Activated T-cell treated with anti-CD3 and anti-CD28 coated beads, Interleukin-2, amount 50 U/mL, for 72 hours (primary cell): ENCODE data around the gene KIR3DL1. TPM values are rescaled to one million over a fixed set of nuclear protein-coding genes. Genes with fewer than 3 reads are reported as not detected.
"Not testable (repeated sequence)": the region's sequence is repeated elsewhere in the genome, so short reads cannot be mapped to it uniquely, and the experiment has no call there.

Experiments used
- ATAC-seq, 2 donors: fragments of 150-1000 bp; cut with Tn5 transposase; replicated peaks in 1 of 2; 2 replicates each; pipeline ENCODE4 v1.10.0; 2021; ENCODE audit warnings: moderate library complexity in 2 of 2, mild to moderate bottlenecking in 1 of 2
- DNase-seq, 2 donors: peaks; one replicate each; pipeline ENCODE4 v3.0.0; 2021 to 2022; ENCODE audit warnings: mixed read lengths in 1 of 2
- H3K27ac Mint-ChIP-seq: one replicate; pipeline ENCODE4 v1.8.0; 2022; ENCODE audit warnings: mild to moderate bottlenecking, moderate library complexity, mixed read lengths
- H3K27me3 Mint-ChIP-seq: one replicate; pipeline ENCODE4 v1.8.0; 2022; ENCODE audit warnings: low read depth, mixed read lengths
- H3K36me3 Mint-ChIP-seq, 2 donors: one replicate each; pipeline ENCODE4 v1.8.0; 2022; ENCODE audit warnings: mixed read lengths in 2 of 2, mild to moderate bottlenecking in 1 of 2; ENCODE audit not compliant: insufficient read depth in 2 of 2
- H3K4me1 Mint-ChIP-seq: one replicate; pipeline ENCODE4 v1.8.0; 2022; ENCODE audit warnings: low read depth, mixed read lengths
- H3K4me3 Mint-ChIP-seq, 2 donors: one replicate each; pipeline ENCODE4 v1.8.0; 2022; ENCODE audit warnings: mild to moderate bottlenecking in 2 of 2, mixed read lengths in 2 of 2, moderate library complexity in 2 of 2
- H3K9me3 Mint-ChIP-seq, 2 donors: one replicate each; pipeline ENCODE4 v1.8.0; 2022; ENCODE audit warnings: mixed read lengths in 2 of 2
- total RNA-seq, 2 donors: library from RNA; stranded (reverse); gene quantifications; one replicate each; pipeline ENCODE4 v1.2.3, GENCODE V29; 2022

Gene KIR3DL1
- total RNA-seq, 2 donors from 2014 or later, result 0.21 TPM; not detected in 1

- no peak for ATAC-seq
- no peaks in the 10 kb centered on the region for H3K9me3 Mint-ChIP-seq
- H3K36me3 Mint-ChIP-seq, result no peaks in the 10 kb centered on the region
- DNase-seq, result no peak
- peaks cover 18% of the 10 kb centered on the region for H3K27me3 Mint-ChIP-seq
- H3K4me3 Mint-ChIP-seq, result no peak overlapping the region
- H3K4me1 Mint-ChIP-seq, result peaks cover 15% of the 10 kb centered on the region
- H3K27ac Mint-ChIP-seq, result no peak overlapping the region
Observed at GRCh38 chr19:54791476-54791875, 24.8 kb upstream of the KIR3DL1 start.

DNA sequence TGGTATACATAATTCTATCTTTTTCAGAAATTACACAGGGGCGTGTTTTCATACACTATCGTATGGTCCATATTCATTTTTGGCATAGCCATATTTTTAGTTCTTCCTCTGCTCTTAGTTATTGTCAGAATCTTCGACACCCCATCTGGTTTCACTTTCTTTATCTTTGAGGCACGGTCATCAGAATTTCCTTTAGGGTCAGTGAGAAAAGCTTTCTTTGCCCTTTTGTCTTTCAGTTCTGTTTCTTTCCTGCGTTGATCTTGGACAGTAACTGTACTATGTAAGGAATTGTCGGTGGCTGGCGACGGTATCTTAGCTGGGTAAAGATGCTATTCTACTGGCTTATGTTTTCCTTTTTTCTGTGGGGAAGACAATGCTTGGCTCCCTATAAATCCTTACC is 23.5 kb upstream of the KIR3DL1 start:
- Mint-ChIP-seq H3K27me3 (peaks cover 24% of the 10 kb centered on the region), H3K36me3 (no peaks in the 10 kb centered on the region), H3K4me3 (peak overlapping the region; percentile 59 to 84), H3K9me3 (no peaks in the 10 kb centered on the region), H3K4me1 (peaks cover 15% of the 10 kb centered on the region), H3K27ac (peak overlapping the region; percentile 45)
- DNase-seq (no peak), ATAC-seq (peak in 1 of 2 donors; percentile 23)

DNA sequence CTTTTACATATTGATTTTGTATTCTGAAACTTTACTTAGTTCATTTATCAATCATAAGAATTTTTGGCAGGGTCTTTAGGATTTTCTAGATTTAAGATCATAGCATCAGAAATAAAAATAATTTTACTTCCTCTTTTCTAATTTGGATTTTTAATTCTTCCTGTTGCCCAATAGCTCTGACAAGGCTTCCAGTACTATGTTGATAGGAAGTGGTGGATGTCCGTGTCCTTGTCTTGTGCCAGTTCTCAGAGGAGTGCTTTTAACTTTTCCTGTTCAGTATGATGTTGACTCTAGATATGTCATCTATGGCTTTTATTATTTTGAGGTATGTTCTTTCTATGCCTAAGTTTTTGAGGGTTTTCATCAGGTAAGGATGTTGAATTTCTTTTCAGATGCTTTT is 20.5 kb upstream of the KIR3DL1 start:
- Mint-ChIP-seq H3K4me3 (no peak overlapping the region), H3K27ac (no peak overlapping the region), H3K36me3 (peaks cover 0 to 4% of the 10 kb centered on the region in 2 donors), H3K9me3 (no peaks in the 10 kb centered on the region), H3K4me1 (peaks cover 15% of the 10 kb centered on the region), H3K27me3 (peaks cover 33% of the 10 kb centered on the region)
- no peak for DNase-seq
- no peak for ATAC-seq

GRCh38 chr19:54803410-54803809 is 12.9 kb upstream of the KIR3DL1 start, which contains the start of gene KIR2DL4:
TSS of gene KIR2DL4 (plus strand) at chr19:54803610. CDS start at chr19:54803652, 42 bp downstream.
- Mint-ChIP-seq H3K4me3 (no peak within 1 kb of the TSS), H3K27ac (no peak within 1 kb of the TSS), H3K9me3 (peaks cover 1 to 3% of the 10 kb centered on the region in 2 donors), H3K4me1 (no peaks in the 10 kb centered on the region), H3K27me3 (peaks cover 30% of the 10 kb centered on the region), H3K36me3 (peaks cover 0 to 4% of the 10 kb centered on the region in 2 donors)
- ATAC-seq (peak in 1 of 2 donors; percentile 73), DNase-seq (peak in 1 of 2 donors; percentile 28)

- DNase-seq, result no peak
- H3K4me3 Mint-ChIP-seq, result no peak overlapping the region
- H3K36me3 Mint-ChIP-seq, result peaks cover 0 to 4% of the 10 kb centered on the region in 2 donors
- H3K27me3 Mint-ChIP-seq, result peaks cover 29% of the 10 kb centered on the region
- no peak overlapping the region for H3K27ac Mint-ChIP-seq
- peak in 1 of 2 donors; percentile 13 for ATAC-seq
- H3K4me1 Mint-ChIP-seq, result no peaks in the 10 kb centered on the region
- H3K9me3 Mint-ChIP-seq, result peaks cover 1 to 3% of the 10 kb centered on the region in 2 donors
Observed at GRCh38 chr19:54804101-54804500, 12.2 kb upstream of the KIR3DL1 start.

- ATAC-seq, result no peak
- H3K9me3 Mint-ChIP-seq, result peaks cover 1 to 3% of the 10 kb centered on the region in 2 donors
Observed at GRCh38 chr19:54804571-54804970, 11.7 kb upstream of the KIR3DL1 start.

GRCh38 chr19:54805665-54806515 is 10.4 kb upstream of the KIR3DL1 start:
- H3K9me3 Mint-ChIP-seq, result peaks cover 1 to 3% of the 10 kb centered on the region in 2 donors
- no peak overlapping the region for H3K27ac Mint-ChIP-seq
- no peaks in the 10 kb centered on the region for H3K4me1 Mint-ChIP-seq
- DNase-seq (no peak), ATAC-seq (no peak)
- H3K4me3 Mint-ChIP-seq, result no peak overlapping the region
- H3K27me3 Mint-ChIP-seq, result peaks cover 27% of the 10 kb centered on the region
- no peaks in the 10 kb centered on the region for H3K36me3 Mint-ChIP-seq

More at GRCh38 chr19:54804571-54804970, 11.7 kb upstream of the KIR3DL1 start:
- H3K27me3 Mint-ChIP-seq, result peaks cover 28% of the 10 kb centered on the region
- H3K4me3 Mint-ChIP-seq, result no peak overlapping the region
- no peak for DNase-seq
- peaks cover 0 to 1% of the 10 kb centered on the region in 2 donors for H3K36me3 Mint-ChIP-seq
- H3K4me1 Mint-ChIP-seq, result no peaks in the 10 kb centered on the region
- H3K27ac Mint-ChIP-seq, result no peak overlapping the region

DNA sequence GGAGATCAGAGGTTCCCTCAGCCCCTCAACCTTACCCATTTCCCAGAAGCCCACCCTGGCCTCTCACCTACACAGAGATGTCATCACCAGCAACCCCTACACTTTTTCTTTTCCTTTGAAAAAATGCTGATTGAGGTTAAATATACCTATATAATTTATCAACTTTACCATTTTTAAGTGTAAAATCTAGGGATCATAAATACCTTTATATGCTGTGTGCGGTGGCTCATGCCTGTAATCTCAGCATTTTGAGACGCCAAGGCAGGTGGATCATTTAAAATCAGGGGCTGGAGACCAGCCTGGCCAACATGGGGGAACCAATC is 9.8 kb upstream of the KIR3DL1 start:
- DNase-seq (no peak), ATAC-seq (no peak)
- Mint-ChIP-seq H3K27me3 (peaks cover 27% of the 10 kb centered on the region), H3K4me1 (no peaks in the 10 kb centered on the region), H3K27ac (no peak overlapping the region), H3K9me3 (peaks cover 1 to 3% of the 10 kb centered on the region in 2 donors), H3K4me3 (no peak overlapping the region), H3K36me3 (no peaks in the 10 kb centered on the region)

DNA sequence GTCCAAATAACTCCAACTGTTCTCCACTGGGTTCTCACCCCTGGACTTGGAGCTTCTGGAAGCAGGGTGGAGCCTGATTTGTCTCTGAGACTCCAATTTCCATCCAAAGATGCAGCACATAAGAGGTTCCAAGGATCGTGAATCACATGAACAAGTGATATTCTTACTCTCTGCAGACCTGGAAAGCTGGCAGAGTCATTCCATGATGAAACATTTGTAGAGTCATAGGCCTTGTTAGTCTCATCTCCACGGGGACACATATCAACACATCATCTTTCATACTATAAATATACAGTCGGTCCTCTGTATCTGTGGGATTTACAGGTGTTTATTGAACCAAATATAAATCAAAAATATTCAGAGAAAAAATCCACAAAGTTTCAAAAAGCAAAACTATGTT is 1.7 kb upstream of the KIR3DL1 start:
- not testable (repeated sequence) for H3K27ac Mint-ChIP-seq, H3K4me3 Mint-ChIP-seq, H3K27me3 Mint-ChIP-seq, ATAC-seq, DNase-seq, H3K36me3 Mint-ChIP-seq, H3K4me1 Mint-ChIP-seq, H3K9me3 Mint-ChIP-seq

DNA sequence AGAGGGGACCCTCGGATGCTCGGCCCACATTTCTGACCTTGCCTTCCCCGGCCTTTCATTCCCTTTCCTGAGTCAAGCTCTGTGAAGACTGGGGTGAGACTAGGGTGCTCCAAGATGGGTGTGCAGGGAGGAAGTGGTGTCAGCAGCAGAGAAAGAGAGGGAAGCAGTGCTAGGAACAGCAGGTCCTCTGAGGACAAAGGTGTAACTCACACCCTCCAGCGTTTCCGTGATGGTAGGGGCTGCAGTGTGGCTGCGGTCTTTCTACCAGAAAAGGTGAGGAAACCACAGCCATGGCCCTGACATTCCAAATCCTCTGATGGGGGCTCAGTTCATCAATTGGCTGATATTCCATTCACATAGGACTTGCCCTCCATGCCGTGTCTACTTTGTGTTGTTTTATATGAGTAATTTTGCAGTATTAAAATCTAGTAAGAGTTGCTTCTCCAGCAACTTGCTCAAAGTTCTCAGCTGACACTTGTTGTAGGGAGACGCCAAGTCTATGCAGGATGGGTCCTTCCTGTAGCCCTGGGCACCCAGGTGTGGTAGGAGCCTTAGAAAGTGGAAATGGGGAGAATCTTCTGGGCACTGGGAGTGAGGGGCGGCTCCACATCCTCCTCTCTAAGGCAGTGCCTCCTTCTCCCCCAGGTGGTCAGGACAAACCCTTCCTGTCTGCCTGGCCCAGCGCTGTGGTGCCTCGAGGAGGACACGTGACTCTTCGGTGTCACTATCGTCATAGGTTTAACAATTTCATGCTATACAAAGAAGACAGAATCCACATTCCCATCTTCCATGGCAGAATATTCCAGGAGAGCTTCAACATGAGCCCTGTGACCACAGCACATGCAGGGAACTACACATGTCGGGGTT is 1.6 kb downstream of the KIR3DL1 start:
- H3K27ac Mint-ChIP-seq, result no peak overlapping the region

DNA sequence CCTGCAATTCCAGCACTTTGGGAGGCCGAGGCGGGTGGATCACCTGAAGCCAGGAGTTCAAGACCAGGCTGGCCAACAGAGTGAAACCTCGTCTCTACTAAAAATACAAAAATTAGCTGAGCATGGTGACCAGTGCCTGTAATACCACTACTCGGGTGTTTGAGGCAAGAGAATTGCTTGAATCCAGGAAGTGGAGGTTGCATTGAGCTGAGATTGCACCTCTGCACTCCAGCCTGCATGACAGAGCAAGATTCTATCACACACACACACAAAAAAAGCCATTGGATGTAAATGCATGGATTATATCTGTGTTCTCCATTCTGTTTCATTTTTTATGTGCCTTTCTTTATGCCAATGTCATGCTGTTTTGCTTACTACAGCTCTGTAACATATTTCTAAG is 8.1 kb downstream of the KIR3DL1 start:
- H3K4me1 Mint-ChIP-seq, H3K9me3 Mint-ChIP-seq, H3K27me3 Mint-ChIP-seq, H3K27ac Mint-ChIP-seq, ATAC-seq, DNase-seq, H3K4me3 Mint-ChIP-seq, H3K36me3 Mint-ChIP-seq: not testable (repeated sequence)

More for the DNA sequence above, 1.6 kb downstream of the KIR3DL1 start:
- DNase-seq, result no peak
- Mint-ChIP-seq H3K27me3 (peaks cover 7% of the 10 kb centered on the region), H3K36me3 (no peaks in the 10 kb centered on the region), H3K9me3 (no peaks in the 10 kb centered on the region), H3K4me1 (no peaks in the 10 kb centered on the region), H3K4me3 (no peak overlapping the region)
- ATAC-seq, result no peak

GRCh38 chr19:54825326-54825725 is 9.1 kb downstream of the KIR3DL1 start:
- not testable (repeated sequence) for H3K4me3 Mint-ChIP-seq, H3K27ac Mint-ChIP-seq, H3K36me3 Mint-ChIP-seq, DNase-seq, H3K27me3 Mint-ChIP-seq, ATAC-seq, H3K9me3 Mint-ChIP-seq, H3K4me1 Mint-ChIP-seq

GRCh38 chr19:54828064-54828463 is 11.8 kb downstream of the KIR3DL1 start:
- H3K36me3 Mint-ChIP-seq, H3K9me3 Mint-ChIP-seq, H3K4me1 Mint-ChIP-seq, H3K27ac Mint-ChIP-seq, H3K4me3 Mint-ChIP-seq, ATAC-seq, H3K27me3 Mint-ChIP-seq, DNase-seq: not testable (repeated sequence)
